Astrocyte of the cerebellum (primary cell): Measurements from ENCODE around the gene MED12L.

Experiments
- DNase-seq: peaks from one replicate; pipeline ENCODE4 v3.0.0-alpha.2; 2011; ENCODE audit warnings: low read depth
- H3K4me3 ChIP-seq: 2 replicates; pipeline ENCODE4 v1.5.1; 2011; ENCODE audit warnings: mild to moderate bottlenecking, low read depth, low read length, moderate library complexity
- CTCF ChIP-seq: IDR thresholded peaks from 2 replicates; pipeline ENCODE4 v1.5.1; 2012; ENCODE audit warnings: low read length, low read depth, moderate library complexity, mild to moderate bottlenecking; ENCODE audit errors: missing control alignments
- in situ Hi-C: cut with HindIII; loops from 2 replicates; pipeline ENCODE4 v1.10.0; 2017; ENCODE audit warnings: low sequenced_read_pairs

The MED12L gene

GRCh38 chr3:151395806-151396205 lies 310.3 kb downstream of the MED12L start:
- TF ChIP-seq CTCF: no peak
- H3K4me3 ChIP-seq: no peak overlapping the region
- in situ Hi-C loops: no loop called here
- DNase-seq: no peak

GRCh38 chr3:151398895-151399294 lies 313.4 kb downstream of the MED12L start:
- H3K4me3 ChIP-seq: no peak overlapping the region
- no peak for DNase-seq
- in situ Hi-C loops: no loop called here
- no peak for TF ChIP-seq CTCF

GRCh38 chr3:151400341-151400740 lies 314.9 kb downstream of the MED12L start:
- no peak for DNase-seq
- no peak overlapping the region for H3K4me3 ChIP-seq
- in situ Hi-C loops: no loop called here
- no peak for TF ChIP-seq CTCF

- TF ChIP-seq CTCF: no peak
- in situ Hi-C loops: no loop called here
- H3K4me3 ChIP-seq: no peak overlapping the region
- DNase-seq: no peak
These were observed 316.9 kb downstream of the MED12L start for GRCh38 chr3:151402349-151402748.

- no peak for TF ChIP-seq CTCF
- in situ Hi-C loops: no loop called here
- no peak overlapping the region for H3K4me3 ChIP-seq
- no peak for DNase-seq
These were observed 317.8 kb downstream of the MED12L start for GRCh38 chr3:151403246-151403645.

GRCh38 chr3:151404316-151404715 lies 318.9 kb downstream of the MED12L start:
- peak; percentile 43 for DNase-seq
- in situ Hi-C loops: no loop called here
- H3K4me3 ChIP-seq: no peak overlapping the region
- no peak for TF ChIP-seq CTCF

- in situ Hi-C loops: no loop called here
- DNase-seq: no peak
- TF ChIP-seq CTCF: no peak
These were observed 322.5 kb downstream of the MED12L start for GRCh38 chr3:151407928-151408327.

More at GRCh38 chr3:151407928-151408327, 322.5 kb downstream of the MED12L start:
- H3K4me3 ChIP-seq: no peak overlapping the region
